Stimulated activated CD4-positive, alpha-beta T cell treated with anti-CD3 and anti-CD28 coated beads, TNF-alpha, amount 100 ng/mL, for 1 hour (primary cell): Measurements from ENCODE around the gene TMEM30A.
A peak's percentile ranks its signal among the peaks of the same experiment; 100 is the strongest.

Experiments used
- DNase-seq, 3 donors: peaks; one replicate each; pipeline ENCODE4 v3.0.0-alpha.2; 2020; ENCODE audit warnings: low read depth in 3 of 3, low spot score in 1 of 3

TMEM30A gene

DNA sequence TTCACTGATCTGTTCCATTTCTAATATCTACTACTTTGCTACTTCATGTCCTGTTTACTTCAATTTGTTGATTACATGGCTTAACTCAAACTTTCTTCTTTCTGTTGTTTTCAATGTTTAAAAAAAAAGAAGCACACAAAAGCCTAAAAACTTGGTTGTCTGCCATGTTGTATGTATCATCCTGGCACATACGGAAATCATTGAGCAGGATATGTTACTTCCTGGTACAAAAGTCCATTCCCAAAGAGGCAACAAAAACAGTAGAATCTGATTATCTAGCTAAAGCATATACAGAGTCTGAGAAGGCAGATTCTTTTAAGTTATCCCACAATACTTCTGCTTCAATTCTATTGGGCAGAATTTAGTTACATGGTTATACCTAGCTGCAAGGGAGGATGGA lies 64.2 kb downstream of the TMEM30A start:
- DNase-seq, result no peak

DNA sequence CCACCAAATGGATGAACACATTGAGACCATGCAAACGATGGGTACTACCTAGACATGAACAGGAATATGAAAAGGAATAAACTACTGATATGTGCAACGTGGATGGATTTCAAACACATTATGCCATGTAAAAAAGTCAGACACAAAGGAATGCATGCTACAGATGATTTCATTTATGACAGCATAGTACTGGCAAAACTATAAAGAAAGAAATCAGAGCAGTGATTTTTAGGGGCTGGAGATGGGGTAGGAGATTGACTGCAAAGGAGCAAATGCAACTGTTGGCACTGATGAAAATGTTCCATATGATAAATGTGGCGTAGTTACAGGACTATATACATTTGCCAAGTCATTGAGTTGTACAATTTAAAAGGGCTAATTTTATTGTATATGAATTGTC lies 65.3 kb downstream of the TMEM30A start:
- no peak for DNase-seq

DNA sequence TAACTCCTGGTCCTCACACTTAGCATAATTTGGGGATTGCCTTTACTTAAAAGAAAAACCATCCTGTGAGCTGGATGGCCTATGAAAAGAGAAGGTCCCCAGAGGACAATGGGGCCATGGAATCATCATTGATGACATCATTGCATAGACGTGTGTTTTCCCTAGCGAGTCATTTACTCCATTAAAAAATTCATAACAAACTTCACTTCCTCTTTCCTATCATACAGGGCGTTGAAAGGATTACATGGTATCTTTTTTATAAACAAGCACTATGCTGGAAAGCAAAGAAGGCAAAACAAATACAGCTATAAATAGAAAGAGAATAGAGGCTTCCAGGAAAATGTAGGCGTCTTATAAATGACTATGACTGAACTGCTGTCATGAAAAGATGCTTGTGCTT lies 67.4 kb downstream of the TMEM30A start:
- no peak for DNase-seq

DNA sequence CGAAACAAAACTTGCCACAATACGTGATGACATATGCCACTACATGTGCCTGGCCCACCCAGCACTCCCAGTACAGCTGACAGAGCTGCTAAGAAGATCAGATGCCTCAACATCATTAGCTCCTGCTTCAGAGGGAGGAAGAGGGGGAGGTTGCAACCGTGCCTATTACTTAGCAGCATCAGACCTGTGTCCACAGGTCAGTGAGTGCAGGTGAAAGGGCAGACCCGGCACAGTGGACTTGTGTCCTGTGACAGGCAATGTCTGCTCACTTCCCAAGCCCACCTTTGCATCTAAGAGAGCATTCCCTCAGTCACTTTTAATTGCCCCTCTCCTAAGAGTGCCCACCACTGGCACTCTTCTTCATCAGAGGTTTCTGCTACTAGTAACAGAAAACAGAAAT lies 69.3 kb downstream of the TMEM30A start:
- DNase-seq, result no peak

DNA sequence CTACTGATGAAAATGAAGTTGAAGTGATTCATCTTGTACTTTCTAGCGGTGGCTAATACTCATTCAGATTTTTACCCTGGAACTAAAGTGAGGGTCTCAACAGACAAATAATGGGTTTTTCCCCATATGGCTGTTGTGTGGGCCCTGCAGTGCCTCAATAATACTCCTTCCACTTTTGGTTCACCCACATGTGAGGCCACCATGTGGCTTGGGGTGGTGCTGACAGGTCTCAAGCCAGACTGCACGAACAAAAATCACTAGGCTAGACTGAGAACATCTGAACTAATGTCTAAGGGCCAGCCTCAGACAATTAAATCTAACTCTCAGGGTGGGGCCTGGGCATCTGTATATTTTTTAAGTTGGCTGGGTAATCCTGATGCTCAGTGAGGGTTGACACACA lies 70.9 kb downstream of the TMEM30A start:
- no peak for DNase-seq

DNA sequence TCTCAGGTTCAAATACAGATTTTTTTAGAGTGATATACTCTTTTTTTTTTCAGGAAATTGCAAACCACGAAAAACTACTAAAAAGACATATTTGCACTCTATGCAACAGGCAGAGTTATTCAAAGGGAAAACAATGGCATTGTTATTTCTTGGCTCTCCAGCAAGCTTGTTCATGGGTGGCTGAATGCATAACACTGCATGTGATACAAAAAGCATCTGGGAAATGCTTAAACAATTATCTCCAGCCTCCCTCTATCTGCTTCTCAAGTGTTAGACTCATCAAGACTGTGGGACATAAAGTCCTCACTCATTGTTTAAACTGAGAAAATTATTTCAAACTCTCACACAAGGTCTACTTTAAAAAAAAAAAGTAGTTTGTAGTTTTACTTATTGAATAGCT lies 71.5 kb downstream of the TMEM30A start:
- no peak for DNase-seq

DNA sequence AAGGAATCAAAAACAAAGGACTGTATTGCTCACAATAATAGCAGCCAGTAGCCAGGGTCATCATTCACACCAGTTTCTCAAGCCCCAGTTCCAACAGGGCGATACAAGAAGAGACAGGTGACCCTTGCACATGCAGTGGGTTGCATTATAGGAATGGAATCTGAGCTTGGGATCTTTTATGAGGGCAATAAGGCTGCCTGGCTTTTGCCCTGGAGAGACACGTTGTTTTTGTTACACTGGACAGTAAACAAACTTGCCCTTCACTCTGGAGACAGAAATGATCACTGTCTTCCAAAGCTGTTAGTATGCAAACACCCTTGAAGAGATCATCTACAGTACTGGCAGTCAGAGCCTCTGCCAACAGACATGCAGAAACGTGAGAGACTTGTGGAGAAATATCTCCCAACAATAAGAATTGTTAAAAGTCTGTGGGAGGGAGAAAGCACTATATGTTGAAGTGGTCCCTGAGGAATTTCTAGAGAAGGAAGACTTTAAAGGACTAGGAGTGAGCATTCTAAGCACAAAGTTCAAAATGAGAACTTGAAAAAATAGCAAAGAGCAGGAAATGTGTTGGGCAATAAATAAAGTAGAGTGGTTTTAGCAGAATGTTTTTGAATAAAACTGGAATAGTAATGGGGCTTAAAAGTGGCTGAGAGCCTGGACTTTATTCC lies 72.5 kb downstream of the TMEM30A start:
- no peak for DNase-seq

DNA sequence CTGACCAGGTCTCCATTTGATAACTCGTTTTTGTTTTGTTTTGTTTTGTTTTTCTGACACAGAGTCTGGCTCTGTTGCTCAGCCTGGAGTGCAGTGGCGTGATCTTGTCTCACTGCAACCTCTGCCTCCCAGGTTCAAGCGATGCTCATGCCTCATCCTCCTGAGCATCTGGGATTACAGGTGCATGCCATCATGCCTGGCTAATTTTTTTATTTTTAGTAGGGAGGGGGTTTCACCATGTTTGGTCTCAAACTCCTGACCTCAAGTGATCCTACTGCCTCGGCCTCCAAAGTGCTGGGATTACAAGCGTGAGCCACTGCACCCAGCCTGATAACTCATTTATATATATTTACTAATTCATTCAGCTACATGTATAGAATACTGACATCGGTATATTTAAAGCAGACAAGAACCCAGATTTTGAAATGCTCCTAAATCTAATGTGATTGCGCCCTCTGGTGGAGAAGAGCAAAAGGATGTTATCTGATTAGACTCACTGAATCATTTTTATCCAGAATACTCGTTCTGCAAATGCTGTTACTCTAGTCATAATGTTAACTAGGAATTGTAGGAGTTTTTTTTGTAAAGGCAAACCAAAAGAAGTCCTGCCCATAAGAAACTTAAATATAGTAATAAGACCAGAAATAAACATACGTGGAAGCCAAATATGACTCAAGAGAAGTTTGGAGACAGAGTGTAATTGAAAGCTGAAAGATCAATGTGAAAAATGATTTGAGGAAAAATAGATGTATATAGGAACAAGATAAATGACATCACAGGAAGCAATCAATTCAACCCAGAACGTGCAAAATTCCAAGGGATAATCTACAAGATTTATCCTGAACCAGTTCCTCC lies 73.5 kb downstream of the TMEM30A start:
- peak in 1 of 3 donors; percentile 17 for DNase-seq

DNA sequence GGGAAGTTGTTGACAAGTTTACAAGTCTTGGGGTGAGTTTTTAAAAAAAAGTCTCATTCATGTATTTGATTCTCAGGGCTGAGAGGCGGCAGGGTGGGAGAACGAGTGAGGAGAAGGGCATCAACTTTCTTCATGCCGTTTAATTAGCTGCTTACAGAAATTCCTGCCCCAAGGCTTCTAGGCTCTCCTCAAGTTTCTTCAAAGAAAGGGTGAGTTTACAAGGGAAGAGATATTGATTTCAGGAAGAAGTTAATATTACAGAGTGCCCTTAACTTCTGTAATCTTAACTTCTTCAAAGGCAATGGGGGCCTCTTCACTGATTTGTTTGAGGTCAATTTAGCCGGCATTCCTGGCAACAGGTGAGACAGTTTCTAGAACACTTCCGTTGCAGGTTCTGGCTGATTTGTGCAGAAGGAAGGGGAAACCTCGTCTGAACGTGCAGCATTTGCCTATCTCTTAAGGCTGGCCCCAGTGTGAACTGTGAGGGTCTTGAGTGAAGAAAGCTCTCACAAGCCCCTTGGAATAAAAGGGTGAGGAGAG lies 75.3 kb downstream of the TMEM30A start:
- DNase-seq, result no peak

DNA sequence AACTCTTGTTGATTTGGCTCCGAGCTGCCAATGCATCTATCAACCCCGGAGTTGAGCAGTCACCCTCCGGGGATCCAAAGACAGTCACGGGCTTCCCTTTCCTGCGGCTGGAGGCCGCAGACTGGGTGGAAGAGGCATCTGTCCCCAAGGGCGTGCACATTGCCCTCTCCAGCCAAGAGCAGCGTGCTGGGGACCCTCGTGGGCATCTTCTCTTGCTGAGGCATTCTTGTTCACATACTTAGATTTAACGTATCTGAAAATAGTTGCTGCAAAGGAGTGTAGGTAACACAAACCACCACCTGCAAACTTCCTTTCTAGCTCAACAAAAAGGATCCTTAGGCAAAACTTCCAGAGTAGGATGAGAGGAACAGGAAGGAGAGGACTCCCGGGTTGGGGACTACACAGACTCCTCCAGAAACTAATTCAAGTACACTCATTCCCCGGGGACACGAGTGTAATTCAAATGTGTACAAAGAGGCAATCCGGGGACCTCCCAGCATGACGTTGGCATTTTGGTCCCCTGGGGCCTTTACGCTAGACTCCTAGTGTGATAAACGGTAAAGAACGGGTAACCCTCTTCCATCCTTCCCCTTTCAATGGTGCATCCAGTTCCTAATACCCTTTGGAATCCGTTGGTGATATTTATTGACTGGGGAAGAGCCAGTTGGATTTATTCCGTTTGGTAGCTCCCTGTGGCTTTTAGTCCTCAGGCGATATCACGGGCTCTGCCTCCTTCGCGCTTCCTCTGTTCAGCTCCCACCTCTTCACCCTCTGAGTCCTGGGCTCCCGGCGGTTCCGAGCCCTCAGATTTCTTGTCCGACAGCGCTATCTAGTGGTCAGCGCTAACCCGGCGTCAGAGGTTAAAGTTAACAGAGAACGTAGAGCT lies 76.1 kb downstream of the TMEM30A start:
- DNase-seq, result peak; percentile 40 to 73 (median 55)

DNA sequence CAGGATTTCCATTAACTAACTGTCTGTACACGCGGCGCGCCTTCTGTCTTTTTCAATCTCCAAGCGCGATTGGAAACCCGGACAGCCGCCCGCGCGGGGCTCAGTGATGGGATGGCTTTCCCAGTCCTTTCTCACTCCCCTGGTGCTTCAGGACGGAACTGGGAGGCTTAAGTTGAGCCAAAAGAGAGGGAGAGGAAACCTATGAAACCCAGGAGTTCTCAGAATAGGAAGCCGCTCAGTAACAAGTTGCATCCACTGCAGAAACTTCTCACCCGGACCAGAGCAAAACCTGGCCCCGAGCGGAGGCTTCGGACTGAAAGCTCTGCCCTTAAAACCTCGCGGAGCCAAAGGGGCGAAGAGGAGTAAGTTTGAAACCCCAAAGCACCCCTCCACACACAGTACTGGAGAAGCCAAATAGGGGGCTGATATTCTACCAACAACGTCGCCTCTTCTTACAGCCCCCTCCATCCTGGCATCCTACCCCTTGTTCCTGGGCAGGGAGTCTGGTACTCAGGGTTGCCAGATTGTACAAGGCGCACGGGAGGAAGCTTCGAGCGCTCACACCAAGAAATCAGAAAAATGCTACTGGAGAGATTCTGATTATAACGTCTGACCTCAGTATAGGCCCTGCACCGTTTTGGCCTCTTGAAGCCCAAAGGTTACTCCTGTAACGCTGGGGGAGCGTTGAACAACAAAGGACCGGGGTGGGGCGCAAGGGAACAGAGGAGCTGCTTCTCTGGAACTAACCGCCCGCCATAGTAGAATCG lies 77.8 kb downstream of the TMEM30A start:
- DNase-seq, result no peak

DNA sequence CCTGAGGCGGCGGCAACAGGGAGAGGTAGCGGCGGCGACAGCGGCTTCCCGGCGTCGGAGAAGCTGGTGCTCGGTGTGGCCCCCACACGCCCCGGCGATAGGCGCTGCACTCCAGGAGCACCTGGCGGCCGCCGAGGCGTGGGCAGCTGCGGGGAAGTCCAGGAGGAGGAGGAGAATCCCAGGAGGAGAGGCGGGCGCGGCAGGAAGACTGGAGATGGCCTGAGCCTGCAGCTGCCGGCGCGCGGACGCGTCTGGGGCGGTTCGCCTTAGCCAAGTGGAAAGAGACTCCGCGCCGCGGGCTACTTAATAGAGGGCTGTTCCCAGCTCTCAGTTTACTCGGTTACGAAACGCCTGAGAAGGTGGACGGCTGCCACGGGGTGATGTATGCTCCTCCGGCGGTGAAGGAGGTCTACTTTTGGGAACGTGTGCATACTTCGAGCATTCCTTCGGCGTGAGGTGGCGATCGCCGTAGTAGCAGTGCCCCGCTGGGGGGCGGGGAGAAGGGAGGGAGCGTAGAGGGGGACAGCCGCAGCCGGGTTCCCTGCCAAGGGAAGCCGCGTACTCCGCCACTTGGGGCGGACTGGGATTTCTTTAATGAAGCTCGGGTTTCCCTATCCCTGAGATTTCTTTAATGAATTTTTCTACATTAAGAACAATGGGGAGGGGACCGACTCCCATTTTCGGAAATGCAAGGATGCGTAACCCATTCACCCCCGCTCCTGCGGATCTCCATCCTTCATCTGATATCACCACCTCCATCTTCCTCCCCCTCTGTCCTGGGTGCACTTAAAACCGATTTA lies 78.6 kb downstream of the TMEM30A start, which contains the start of gene COL12A1:
Gene COL12A1, minus strand, starts transcription at position 278 of the 800 bp plus-strand sequence. CDS start 3,261 bp downstream, outside the sequence.
- DNase-seq, result no peak

DNA sequence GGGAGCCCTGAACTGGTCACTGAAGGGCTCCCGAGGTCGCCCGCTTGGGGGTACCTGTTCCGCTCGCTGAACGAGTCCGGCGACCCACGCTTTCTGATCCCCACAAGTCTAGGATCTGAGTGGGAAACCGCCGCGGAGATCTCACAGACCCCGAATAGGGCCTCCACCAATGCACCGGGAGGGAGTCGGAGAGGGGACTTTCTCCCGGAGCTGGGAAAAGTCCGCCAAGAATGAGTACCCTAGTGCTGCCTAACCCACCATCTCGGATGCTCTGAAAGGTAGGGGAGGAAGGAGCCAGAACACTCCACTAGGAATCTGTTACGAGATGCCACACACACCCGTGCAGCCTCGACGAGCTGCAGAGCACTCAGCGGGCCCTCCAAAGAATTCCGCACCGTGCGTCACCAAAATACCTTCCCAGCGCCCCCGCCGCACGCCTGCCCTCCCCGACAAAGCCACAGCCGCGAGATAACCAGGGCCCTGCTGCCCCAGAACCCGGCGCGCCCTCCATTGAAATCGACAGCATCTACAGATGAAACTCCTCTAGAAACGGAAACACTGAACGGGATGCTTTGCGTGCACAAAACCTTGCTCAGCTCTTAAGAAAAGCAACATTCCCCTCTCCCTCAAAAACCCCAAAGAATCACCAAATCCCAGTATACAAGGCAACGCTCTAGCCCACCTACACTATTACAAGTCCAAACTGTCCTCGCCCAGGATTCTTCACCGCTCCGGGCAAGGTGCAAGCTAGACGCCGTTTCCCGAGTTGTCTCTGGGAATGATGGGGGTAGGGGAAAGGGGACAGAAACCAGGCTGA lies 79.4 kb downstream of the TMEM30A start:
- DNase-seq, result peak in 1 of 3 donors; percentile 6

DNA sequence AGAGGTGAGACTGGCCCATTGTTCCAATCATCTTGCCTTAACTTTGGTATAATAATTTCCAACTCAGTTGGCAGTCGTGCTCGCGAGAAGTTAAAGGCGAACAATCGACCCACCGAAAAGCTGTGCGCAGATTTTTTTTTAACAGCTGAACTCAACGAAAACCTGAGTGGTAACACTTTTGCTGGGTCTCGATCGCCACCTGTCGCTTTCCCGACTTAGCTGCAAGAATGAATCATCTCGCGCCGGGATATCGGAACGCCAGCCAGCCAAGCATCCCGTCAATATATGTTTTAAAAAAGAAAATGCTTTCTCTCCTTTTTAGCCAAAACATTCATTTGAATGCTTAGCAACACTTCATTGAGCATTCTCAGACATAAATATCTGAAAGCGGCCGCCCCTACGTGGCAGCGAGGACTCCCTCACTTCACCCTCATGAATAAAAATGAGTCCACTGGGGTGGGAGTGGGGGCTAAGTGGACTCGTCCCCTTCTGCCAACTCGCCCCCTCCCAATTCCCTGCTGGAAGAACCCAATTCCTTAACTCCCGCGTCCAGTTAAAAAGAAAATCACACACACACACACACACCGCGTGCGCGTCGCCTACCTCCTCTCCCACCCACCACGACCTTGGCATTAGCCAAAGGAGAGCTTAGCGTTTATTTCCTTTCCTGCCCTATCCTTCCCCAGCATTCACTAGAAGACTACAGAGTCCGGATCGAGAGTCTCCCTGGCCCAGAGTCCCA lies 80.2 kb downstream of the TMEM30A start:
- DNase-seq, result no peak

DNA sequence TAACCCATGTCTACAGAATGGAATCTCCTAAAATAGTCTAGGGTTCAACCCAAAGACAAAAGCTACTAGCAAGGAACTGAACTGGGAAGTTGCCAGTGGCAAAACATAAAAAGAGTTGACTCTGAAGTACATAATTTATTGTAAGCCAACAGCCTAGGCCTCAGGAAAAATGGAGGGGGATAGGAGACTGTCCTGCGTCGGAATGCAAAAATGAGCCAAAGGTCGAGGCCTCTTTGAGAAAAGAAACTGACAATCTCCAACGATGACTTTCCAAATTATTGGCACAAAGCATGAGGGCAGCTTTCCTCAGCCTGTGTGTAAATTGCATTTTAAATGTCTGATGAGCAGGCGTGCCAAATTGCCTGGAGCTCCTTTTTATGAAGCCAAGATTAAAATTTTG lies 80.9 kb downstream of the TMEM30A start:
- no peak for DNase-seq
